HL-60 (cell line): Measurements from ENCODE around the gene SFMBT2.

Experiments used
- GABPA ChIP-seq: IDR thresholded peaks from 2 replicates; pipeline ENCODE4 v1.6.1; 2012; ENCODE audit warnings: low read depth
- POLR2AphosphoS5 ChIP-seq: IDR thresholded peaks from 2 replicates; pipeline ENCODE4 v1.6.1; 2012; ENCODE audit warnings: low read depth
- SPI1 ChIP-seq: IDR thresholded peaks from 2 replicates; pipeline ENCODE4 v1.6.1; 2012; ENCODE audit warnings: low read depth, mild to moderate bottlenecking, borderline replicate concordance
- TF ChIP-seq, protein P1 (sequence below): IDR thresholded peaks from one replicate; pipeline ENCODE4 v1.5.1; 2011; ENCODE audit warnings: low read length, control low read depth, inconsistent platforms; ENCODE audit not compliant: insufficient read depth
- TF ChIP-seq, protein P2 (sequence below): IDR thresholded peaks from 2 replicates; pipeline ENCODE4 v1.6.1; 2012; ENCODE audit warnings: low read depth; ENCODE audit not compliant: insufficient replicate concordance

DNA sequence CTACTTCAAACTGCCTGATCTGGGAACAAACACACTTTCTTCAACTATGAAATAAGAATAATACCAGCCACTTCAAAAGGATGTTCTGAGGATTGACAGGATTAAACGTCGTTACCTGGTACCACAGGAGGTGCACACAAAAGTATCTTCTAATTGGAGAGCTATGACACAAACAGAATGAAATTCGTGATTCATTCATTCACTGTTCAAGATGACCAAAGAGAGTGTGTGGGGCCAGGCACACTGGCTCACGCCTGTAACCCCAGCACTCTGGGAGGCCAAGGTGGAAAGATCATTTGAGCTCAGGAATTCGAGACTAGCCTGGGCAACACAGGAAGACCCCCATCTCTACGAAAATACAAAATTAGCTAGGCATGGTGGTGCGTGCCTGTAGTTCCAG is 50.9 kb downstream of the SFMBT2 start:
- TF ChIP-seq, protein P1, sequence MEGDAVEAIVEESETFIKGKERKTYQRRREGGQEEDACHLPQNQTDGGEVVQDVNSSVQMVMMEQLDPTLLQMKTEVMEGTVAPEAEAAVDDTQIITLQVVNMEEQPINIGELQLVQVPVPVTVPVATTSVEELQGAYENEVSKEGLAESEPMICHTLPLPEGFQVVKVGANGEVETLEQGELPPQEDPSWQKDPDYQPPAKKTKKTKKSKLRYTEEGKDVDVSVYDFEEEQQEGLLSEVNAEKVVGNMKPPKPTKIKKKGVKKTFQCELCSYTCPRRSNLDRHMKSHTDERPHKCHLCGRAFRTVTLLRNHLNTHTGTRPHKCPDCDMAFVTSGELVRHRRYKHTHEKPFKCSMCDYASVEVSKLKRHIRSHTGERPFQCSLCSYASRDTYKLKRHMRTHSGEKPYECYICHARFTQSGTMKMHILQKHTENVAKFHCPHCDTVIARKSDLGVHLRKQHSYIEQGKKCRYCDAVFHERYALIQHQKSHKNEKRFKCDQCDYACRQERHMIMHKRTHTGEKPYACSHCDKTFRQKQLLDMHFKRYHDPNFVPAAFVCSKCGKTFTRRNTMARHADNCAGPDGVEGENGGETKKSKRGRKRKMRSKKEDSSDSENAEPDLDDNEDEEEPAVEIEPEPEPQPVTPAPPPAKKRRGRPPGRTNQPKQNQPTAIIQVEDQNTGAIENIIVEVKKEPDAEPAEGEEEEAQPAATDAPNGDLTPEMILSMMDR: no peak
- TF ChIP-seq POLR2AphosphoS5 (no peak), SPI1 (no peak), GABPA (no peak)
- TF ChIP-seq, protein P2, sequence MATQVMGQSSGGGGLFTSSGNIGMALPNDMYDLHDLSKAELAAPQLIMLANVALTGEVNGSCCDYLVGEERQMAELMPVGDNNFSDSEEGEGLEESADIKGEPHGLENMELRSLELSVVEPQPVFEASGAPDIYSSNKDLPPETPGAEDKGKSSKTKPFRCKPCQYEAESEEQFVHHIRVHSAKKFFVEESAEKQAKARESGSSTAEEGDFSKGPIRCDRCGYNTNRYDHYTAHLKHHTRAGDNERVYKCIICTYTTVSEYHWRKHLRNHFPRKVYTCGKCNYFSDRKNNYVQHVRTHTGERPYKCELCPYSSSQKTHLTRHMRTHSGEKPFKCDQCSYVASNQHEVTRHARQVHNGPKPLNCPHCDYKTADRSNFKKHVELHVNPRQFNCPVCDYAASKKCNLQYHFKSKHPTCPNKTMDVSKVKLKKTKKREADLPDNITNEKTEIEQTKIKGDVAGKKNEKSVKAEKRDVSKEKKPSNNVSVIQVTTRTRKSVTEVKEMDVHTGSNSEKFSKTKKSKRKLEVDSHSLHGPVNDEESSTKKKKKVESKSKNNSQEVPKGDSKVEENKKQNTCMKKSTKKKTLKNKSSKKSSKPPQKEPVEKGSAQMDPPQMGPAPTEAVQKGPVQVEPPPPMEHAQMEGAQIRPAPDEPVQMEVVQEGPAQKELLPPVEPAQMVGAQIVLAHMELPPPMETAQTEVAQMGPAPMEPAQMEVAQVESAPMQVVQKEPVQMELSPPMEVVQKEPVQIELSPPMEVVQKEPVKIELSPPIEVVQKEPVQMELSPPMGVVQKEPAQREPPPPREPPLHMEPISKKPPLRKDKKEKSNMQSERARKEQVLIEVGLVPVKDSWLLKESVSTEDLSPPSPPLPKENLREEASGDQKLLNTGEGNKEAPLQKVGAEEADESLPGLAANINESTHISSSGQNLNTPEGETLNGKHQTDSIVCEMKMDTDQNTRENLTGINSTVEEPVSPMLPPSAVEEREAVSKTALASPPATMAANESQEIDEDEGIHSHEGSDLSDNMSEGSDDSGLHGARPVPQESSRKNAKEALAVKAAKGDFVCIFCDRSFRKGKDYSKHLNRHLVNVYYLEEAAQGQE: no peak
